ENCODE data around the gene NDUFB10.
A peak's percentile ranks its signal among the peaks of the same experiment; 100 is the strongest.

Gene NDUFB10

GRCh38 chr16:2001035-2001434, 41.7 kb downstream of the NDUFB10 start:
- H3K27me3 ChIP-seq (ENCODE audit: insufficient read depth, low read length) = no peaks in the 10 kb centered on the region
- H3K36me3 ChIP-seq (ENCODE audit: control insufficient read depth in 1 of 2, insufficient read depth in 2 of 2, low read length in 2 of 2) = peaks cover 64 to 68% of the 10 kb centered on the region in 2 experiments
- no peak overlapping the region for H3K9ac ChIP-seq (ENCODE audit: low read length)
- H2BK12ac ChIP-seq (ENCODE audit: low read length) = no peak overlapping the region
- no peak overlapping the region for H3K4me2 ChIP-seq (ENCODE audit: low read length)
- H2AK5ac ChIP-seq (ENCODE audit: low read length) = no peak overlapping the region
- H4K12ac ChIP-seq (ENCODE audit: low read depth, low read length) = no peak overlapping the region
- no peak for DNase-seq
- H4K8ac ChIP-seq (ENCODE audit: low read depth, low read length) = no peak overlapping the region
- H3K9me3 ChIP-seq (ENCODE audit: insufficient read depth, low read depth, low read length) = no peaks in the 10 kb centered on the region
- H3K4me3 ChIP-seq (ENCODE audit: low read depth, low read length) = no peak overlapping the region
- H3K27ac ChIP-seq (ENCODE audit: low read depth, low read length) = no peak overlapping the region
- H2BK5ac ChIP-seq (ENCODE audit: low read depth, low read length, poor library complexity) = no peak overlapping the region
- H2AFZ ChIP-seq (ENCODE audit: insufficient read depth, low read length, poor library complexity) = no peak overlapping the region
- peaks cover 5% of the 10 kb centered on the region in 2 experiments for H3K4me1 ChIP-seq (ENCODE audit: control insufficient read depth in 1 of 2, insufficient read depth in 2 of 2, low read length in 2 of 2)
- no peak overlapping the region for H4K91ac ChIP-seq (ENCODE audit: low read depth, low read length)
- WGBS (ENCODE audit: extremely low coverage, insufficient coverage, insufficient read length) = no CpG with 5 or more reads among the region's 19 CpGs
- H3K18ac ChIP-seq (ENCODE audit: low read length) = no peak overlapping the region
- H3K79me2 ChIP-seq (ENCODE audit: control insufficient read depth, insufficient read depth, low read length, poor library complexity) = no peaks in the 10 kb centered on the region
- no peak overlapping the region for H3K4ac ChIP-seq (ENCODE audit: low read depth, low read length)
- no peak overlapping the region for H3K23ac ChIP-seq (ENCODE audit: low read length)
- H3K14ac ChIP-seq (ENCODE audit: low read length) = no peak overlapping the region
- no peak overlapping the region for H2BK120ac ChIP-seq (ENCODE audit: insufficient read depth, low read length, poor library complexity)
- H3K79me1 ChIP-seq (ENCODE audit: low read length) = no peaks in the 10 kb centered on the region

- H3K79me1 ChIP-seq (ENCODE audit: low read length) = no peaks in the 10 kb centered on the region
- H3K18ac ChIP-seq (ENCODE audit: low read length) = no peak overlapping the region
- H2BK120ac ChIP-seq (ENCODE audit: insufficient read depth, low read length, poor library complexity) = no peak overlapping the region
- H3K27ac ChIP-seq (ENCODE audit: low read depth, low read length) = no peak overlapping the region
- no peak overlapping the region for H4K8ac ChIP-seq (ENCODE audit: low read depth, low read length)
- H4K12ac ChIP-seq (ENCODE audit: low read depth, low read length) = no peak overlapping the region
- H3K9me3 ChIP-seq (ENCODE audit: insufficient read depth, low read depth, low read length) = peaks cover 1% of the 10 kb centered on the region
- H3K4me1 ChIP-seq (ENCODE audit: control insufficient read depth in 1 of 2, insufficient read depth in 2 of 2, low read length in 2 of 2) = peaks cover 5% of the 10 kb centered on the region in 2 experiments
- H2BK5ac ChIP-seq (ENCODE audit: low read depth, low read length, poor library complexity) = no peak overlapping the region
- no peak overlapping the region for H4K91ac ChIP-seq (ENCODE audit: low read depth, low read length)
- no peak overlapping the region for H3K14ac ChIP-seq (ENCODE audit: low read length)
- H3K36me3 ChIP-seq (ENCODE audit: control insufficient read depth in 1 of 2, insufficient read depth in 2 of 2, low read length in 2 of 2) = peaks cover 64 to 67% of the 10 kb centered on the region in 2 experiments
- no peaks in the 10 kb centered on the region for H3K27me3 ChIP-seq (ENCODE audit: insufficient read depth, low read length)
- H2AK5ac ChIP-seq (ENCODE audit: low read length) = no peak overlapping the region
- no peak overlapping the region for H3K4me3 ChIP-seq (ENCODE audit: low read depth, low read length)
- H3K9ac ChIP-seq (ENCODE audit: low read length) = no peak overlapping the region
- H2BK12ac ChIP-seq (ENCODE audit: low read length) = no peak overlapping the region
- no peak for DNase-seq
- H3K23ac ChIP-seq (ENCODE audit: low read length) = no peak overlapping the region
- WGBS (ENCODE audit: extremely low coverage, insufficient coverage, insufficient read length) = no CpG with 5 or more reads among the region's 53 CpGs
- H2AFZ ChIP-seq (ENCODE audit: insufficient read depth, low read length, poor library complexity) = no peak overlapping the region
- H3K4me2 ChIP-seq (ENCODE audit: low read length) = no peak overlapping the region
- peaks cover 3% of the 10 kb centered on the region for H3K79me2 ChIP-seq (ENCODE audit: control insufficient read depth, insufficient read depth, low read length, poor library complexity)
- H3K4ac ChIP-seq (ENCODE audit: low read depth, low read length) = no peak overlapping the region
These were observed 42.4 kb downstream of the NDUFB10 start for GRCh38 chr16:2001456-2002355.

GRCh38 chr16:2002406-2003230, 43.3 kb downstream of the NDUFB10 start:
- Histone ChIP-seq H4K8ac (ENCODE audit: low read depth, low read length) (no peak overlapping the region), H3K4me3 (ENCODE audit: low read depth, low read length) (no peak overlapping the region), H3K9ac (ENCODE audit: low read length) (no peak overlapping the region), H2AFZ (ENCODE audit: insufficient read depth, low read length, poor library complexity) (no peak overlapping the region), H4K91ac (ENCODE audit: low read depth, low read length) (no peak overlapping the region), H2BK12ac (ENCODE audit: low read length) (no peak overlapping the region), H3K14ac (ENCODE audit: low read length) (no peak overlapping the region), H3K4ac (ENCODE audit: low read depth, low read length) (no peak overlapping the region), H3K36me3 (ENCODE audit: control insufficient read depth in 1 of 2, insufficient read depth in 2 of 2, low read length in 2 of 2) (peaks cover 61 to 63% of the 10 kb centered on the region in 2 experiments), H2BK5ac (ENCODE audit: low read depth, low read length, poor library complexity) (no peak overlapping the region), H2AK5ac (ENCODE audit: low read length) (no peak overlapping the region), H3K4me1 (ENCODE audit: control insufficient read depth in 1 of 2, insufficient read depth in 2 of 2, low read length in 2 of 2) (peaks cover 5 to 11% of the 10 kb centered on the region in 2 experiments), H2BK120ac (ENCODE audit: insufficient read depth, low read length, poor library complexity) (no peak overlapping the region), H3K9me3 (ENCODE audit: insufficient read depth, low read depth, low read length) (peaks cover 1% of the 10 kb centered on the region), H3K27me3 (ENCODE audit: insufficient read depth, low read length) (no peaks in the 10 kb centered on the region), H3K23ac (ENCODE audit: low read length) (no peak overlapping the region), H3K18ac (ENCODE audit: low read length) (no peak overlapping the region), H3K79me1 (ENCODE audit: low read length) (no peaks in the 10 kb centered on the region), H3K79me2 (ENCODE audit: control insufficient read depth, insufficient read depth, low read length, poor library complexity) (peaks cover 6% of the 10 kb centered on the region), H3K4me2 (ENCODE audit: low read length) (no peak overlapping the region), H3K27ac (ENCODE audit: low read depth, low read length) (no peak overlapping the region), H4K12ac (ENCODE audit: low read depth, low read length) (no peak overlapping the region)
- WGBS (ENCODE audit: extremely low coverage, insufficient coverage, insufficient read length) = no CpG with 5 or more reads among the region's 47 CpGs
- no peak for DNase-seq

- Histone ChIP-seq H3K27ac (ENCODE audit: low read depth, low read length) (no peak overlapping the region), H3K79me2 (ENCODE audit: control insufficient read depth, insufficient read depth, low read length, poor library complexity) (peaks cover 6% of the 10 kb centered on the region), H3K79me1 (ENCODE audit: low read length) (no peaks in the 10 kb centered on the region), H2BK120ac (ENCODE audit: insufficient read depth, low read length, poor library complexity) (no peak overlapping the region), H3K4ac (ENCODE audit: low read depth, low read length) (no peak overlapping the region), H3K23ac (ENCODE audit: low read length) (no peak overlapping the region), H2BK5ac (ENCODE audit: low read depth, low read length, poor library complexity) (no peak overlapping the region), H4K12ac (ENCODE audit: low read depth, low read length) (peak overlapping the region; percentile 20), H3K18ac (ENCODE audit: low read length) (no peak overlapping the region), H3K14ac (ENCODE audit: low read length) (no peak overlapping the region), H3K4me2 (ENCODE audit: low read length) (no peak overlapping the region), H2BK12ac (ENCODE audit: low read length) (no peak overlapping the region), H3K4me1 (ENCODE audit: control insufficient read depth in 1 of 2, insufficient read depth in 2 of 2, low read length in 2 of 2) (peaks cover 5 to 15% of the 10 kb centered on the region in 2 experiments), H3K9me3 (ENCODE audit: insufficient read depth, low read depth, low read length) (peaks cover 1% of the 10 kb centered on the region), H3K4me3 (ENCODE audit: low read depth, low read length) (no peak overlapping the region), H2AK5ac (ENCODE audit: low read length) (no peak overlapping the region), H4K8ac (ENCODE audit: low read depth, low read length) (no peak overlapping the region), H3K9ac (ENCODE audit: low read length) (no peak overlapping the region), H2AFZ (ENCODE audit: insufficient read depth, low read length, poor library complexity) (no peak overlapping the region), H3K27me3 (ENCODE audit: insufficient read depth, low read length) (no peaks in the 10 kb centered on the region), H3K36me3 (ENCODE audit: control insufficient read depth in 1 of 2, insufficient read depth in 2 of 2, low read length in 2 of 2) (peaks cover 58 to 61% of the 10 kb centered on the region in 2 experiments), H4K91ac (ENCODE audit: low read depth, low read length) (no peak overlapping the region)
- no CpG with 5 or more reads among the region's 8 CpGs for WGBS (ENCODE audit: extremely low coverage, insufficient coverage, insufficient read length)
- no peak for DNase-seq
These were observed 44.0 kb downstream of the NDUFB10 start for GRCh38 chr16:2003231-2003826.
